Hepatocyte (in vitro differentiated cells): Measurements from ENCODE around the gene GHDC. TPM values are rescaled to one million over a fixed set of nuclear protein-coding genes. Genes with fewer than 3 reads are reported as not detected.

ENCODE experiments used
- DNase-seq: peaks from one replicate; pipeline ENCODE4 v3.0.0-alpha.2; 2016; ENCODE audit warnings: low spot score
- H2AFZ ChIP-seq: fragments of 200-600 bp; sonication (generic); 2 replicates; pipeline ENCODE4 v1.6.0; 2016; ENCODE audit warnings: antibody characterized with exemption, mild to moderate bottlenecking
- H3K27ac ChIP-seq: fragments of 200-600 bp; sonication (generic); 2 replicates; pipeline ENCODE4 v1.5.1; 2016; ENCODE audit warnings: mild to moderate bottlenecking
- H3K27me3 ChIP-seq: fragments of 200-600 bp; sonication (generic); 2 replicates; pipeline ENCODE4 v1.6.1; 2016
- H3K36me3 ChIP-seq: fragments of 200-600 bp; sonication (generic); replicated peaks from 2 replicates; pipeline ENCODE4 v1.5.1; 2016; ENCODE audit warnings: low read depth; ENCODE audit not compliant: insufficient read depth
- H3K4me1 ChIP-seq: fragments of 200-600 bp; sonication (generic); 2 replicates; pipeline ENCODE4 v1.5.1; 2016; ENCODE audit warnings: mild to moderate bottlenecking, moderate library complexity; ENCODE audit not compliant: insufficient read depth
- H3K4me2 ChIP-seq: fragments of 200-600 bp; sonication (generic); 2 replicates; pipeline ENCODE4 v1.6.0; 2016
- H3K4me3 ChIP-seq: fragments of 200-600 bp; sonication (generic); 2 replicates; pipeline ENCODE4 v1.5.1; 2016; ENCODE audit warnings: mild to moderate bottlenecking
- H3K79me2 ChIP-seq: fragments of 200-600 bp; sonication (generic); 2 replicates; pipeline ENCODE4 v1.6.0; 2017; ENCODE audit warnings: mild to moderate bottlenecking
- H3K9me2 ChIP-seq: fragments of 200-600 bp; sonication (generic); replicated peaks from 2 replicates; pipeline ENCODE4 v1.6.0; 2017; ENCODE audit warnings: mild to moderate bottlenecking; ENCODE audit not compliant: insufficient read depth
- H3K9me3 ChIP-seq: fragments of 200-600 bp; sonication (generic); 2 replicates; pipeline ENCODE4 v1.5.1; 2016; ENCODE audit warnings: low read depth, mild to moderate bottlenecking
- H4K20me1 ChIP-seq: fragments of 200-600 bp; sonication (generic); 2 replicates; pipeline ENCODE4 v1.6.0; 2016; ENCODE audit warnings: mild to moderate bottlenecking; ENCODE audit not compliant: insufficient read depth, poor library complexity, severe bottlenecking
- CTCF ChIP-seq: fragments of 200-600 bp; sonication (generic); IDR thresholded peaks from 2 replicates; pipeline ENCODE4 v1.5.1; 2016; ENCODE audit warnings: antibody characterized with exemption, mild to moderate bottlenecking; ENCODE audit not compliant: poor library complexity
- EZH2 ChIP-seq: fragments of 200-600 bp; sonication (generic); IDR thresholded peaks from 2 replicates; pipeline ENCODE4 v1.6.1; 2016; ENCODE audit warnings: antibody characterized with exemption, mild to moderate bottlenecking, borderline replicate concordance
- EZH2phosphoT487 ChIP-seq: fragments of 200-600 bp; sonication (generic); IDR thresholded peaks from one replicate; pipeline ENCODE4 v1.6.1; 2018; ENCODE audit warnings: antibody characterized with exemption, mild to moderate bottlenecking, low read depth, moderate library complexity; ENCODE audit not compliant: unreplicated experiment, severe bottlenecking
- WGBS: methylation state at CpG from one replicate; pipeline ENCODE4 v1.1.6; 2016; ENCODE audit warnings: low lambda C conversion rate; ENCODE audit errors: missing lambda C conversion rate; 5-methylcytosine and 5-hydroxymethylcytosine counted together
- polyA plus RNA-seq: library from polyadenylated mRNA; unstranded; fragments of >200 nt; fragmentation: Nextera tagmentation; extraction: Ambion mirVana; gene quantifications from 2 replicates; pipeline ENCODE4 v1.2.1, GENCODE V29; 2016
- total RNA-seq: library from RNA; depleted of rRNA; stranded (reverse); fragments of >200 nt; gene quantifications from 2 replicates; pipeline ENCODE4 v1.2.3, GENCODE V29; 2014

Gene GHDC
- total and polyA plus RNA-seq, 2 experiments from 2014 or later: 7.0 to 7.2 TPM

GRCh38 chr17:42190491-42191274 is 3.6 kb downstream of the GHDC start:
- no peak for TF ChIP-seq EZH2phosphoT487
- no peak for TF ChIP-seq EZH2
- no peak for TF ChIP-seq CTCF
- 91% methylated on average over 17 of the region's 17 CpGs for WGBS
- H3K4me2 ChIP-seq: no peak overlapping the region

GRCh38 chr17:42189651-42189965 is 4.7 kb downstream of the GHDC start:
- no peak for DNase-seq
- no peaks in the 10 kb centered on the region for H3K79me2 ChIP-seq
- no peaks in the 10 kb centered on the region for H3K9me3 ChIP-seq
- H3K9me2 ChIP-seq: no peaks in the 10 kb centered on the region
- H3K27me3 ChIP-seq: peaks cover 5% of the 10 kb centered on the region
- H3K36me3 ChIP-seq: no peaks in the 10 kb centered on the region
- no peak overlapping the region for H3K27ac ChIP-seq
- no peak overlapping the region for H2AFZ ChIP-seq
- no peak overlapping the region for H3K4me2 ChIP-seq
- no peaks in the 10 kb centered on the region for H3K4me1 ChIP-seq
- WGBS: 87% methylated on average over 8 of the region's 11 CpGs
- TF ChIP-seq EZH2phosphoT487 (no peak), CTCF (no peak), EZH2 (no peak)
- no peaks in the 10 kb centered on the region for H4K20me1 ChIP-seq
- H3K4me3 ChIP-seq: no peak overlapping the region

More at GRCh38 chr17:42190491-42191274, 3.6 kb downstream of the GHDC start:
- no peak overlapping the region for H2AFZ ChIP-seq
- H3K4me1 ChIP-seq: no peaks in the 10 kb centered on the region
- H3K36me3 ChIP-seq: no peaks in the 10 kb centered on the region
- H3K27me3 ChIP-seq: no peaks in the 10 kb centered on the region
- H3K9me2 ChIP-seq: no peaks in the 10 kb centered on the region
- DNase-seq: no peak
- no peaks in the 10 kb centered on the region for H3K9me3 ChIP-seq
- no peaks in the 10 kb centered on the region for H3K79me2 ChIP-seq
- no peak overlapping the region for H3K4me3 ChIP-seq
- no peaks in the 10 kb centered on the region for H4K20me1 ChIP-seq
- no peak overlapping the region for H3K27ac ChIP-seq

- no peaks in the 10 kb centered on the region for H3K4me1 ChIP-seq
- H3K79me2 ChIP-seq: no peaks in the 10 kb centered on the region
- TF ChIP-seq EZH2phosphoT487 (no peak), CTCF (no peak), EZH2 (no peak)
- DNase-seq: no peak
- no peak overlapping the region for H2AFZ ChIP-seq
- H3K27me3 ChIP-seq: peaks cover 5% of the 10 kb centered on the region
- H4K20me1 ChIP-seq: no peaks in the 10 kb centered on the region
- no peaks in the 10 kb centered on the region for H3K36me3 ChIP-seq
- H3K4me2 ChIP-seq: no peak overlapping the region
- H3K27ac ChIP-seq: no peak overlapping the region
- H3K9me2 ChIP-seq: no peaks in the 10 kb centered on the region
- H3K4me3 ChIP-seq: no peak overlapping the region
- H3K9me3 ChIP-seq: no peaks in the 10 kb centered on the region
- WGBS: 90% methylated on average over 18 of the region's 19 CpGs
Observed at GRCh38 chr17:42188749-42189650, 5.3 kb downstream of the GHDC start.
